ENCODE results near the gene GBA3. TPM values are rescaled to one million over a fixed set of nuclear protein-coding genes. Genes with fewer than 3 reads are reported as not detected.

GBA3 gene
- total and polyA plus RNA-seq, 2 donors (not counting 3 experiments of a cell fraction or from before 2014, with no cell fraction given), result not detected

GRCh38 chr4:22678940-22679854, 13.5 kb upstream of the GBA3 start:
- Histone ChIP-seq H3K4me1 (ENCODE audit: control insufficient read depth, extremely low read depth, insufficient read depth, low read length) (no peaks in the 10 kb centered on the region), H3K4me3 (replicated peaks in 1 of 3; ENCODE audit: insufficient read depth in 1 of 3, low read depth in 1 of 3, low read length in 3 of 3) (no peak overlapping the region), H2AFZ (ENCODE audit: low read depth, low read length) (no peak overlapping the region), H3K27me3 (ENCODE audit: control insufficient read depth in 2 of 2, insufficient read depth in 2 of 2, low read length in 2 of 2) (no peaks in the 10 kb centered on the region), H3K9me1 (replicated peaks; ENCODE audit: control insufficient read depth, extremely low read depth, insufficient read depth, low read length) (no peaks in the 10 kb centered on the region), H4K20me1 (replicated peaks; ENCODE audit: control insufficient read depth, extremely low read depth, insufficient read depth, low read length) (no peaks in the 10 kb centered on the region), H3K36me3 (ENCODE audit: control insufficient read depth in 2 of 2, extremely low read depth in 1 of 2, insufficient read depth in 2 of 2, low read length in 2 of 2) (no peaks in the 10 kb centered on the region), H3K27ac (ENCODE audit: insufficient read depth, low read depth, low read length) (no peak overlapping the region), H3K4me2 (ENCODE audit: insufficient read depth, low read length) (no peak overlapping the region), H3K79me2 (ENCODE audit: control insufficient read depth, insufficient read depth, low read length) (no peaks in the 10 kb centered on the region), H3K9ac (replicated peaks; ENCODE audit: extremely low read depth, insufficient read depth, low read length) (no peak overlapping the region), H3K9me3 (replicated peaks; ENCODE audit: control insufficient read depth, insufficient read depth, low read length) (no peaks in the 10 kb centered on the region)
- FAIRE-seq (no peak), DNase-seq (ENCODE audit: low read depth, low spot score) (no peak)
- dilution Hi-C loops (cut with MboI; ENCODE audit: extremely low pct_ligation_motif_present, low sequenced_read_pairs) (no loop called here), intact Hi-C loops (cut with micrococcal nuclease) (no loop called here)
- CTCF ChIA-PET, result interaction anchor here (1.4 kb wide), 1 partner anchor 9 kb away, joined by 3 read pairs; no protein-coding TSS in a partner anchor
- POLR2A ChIA-PET, result no interaction called here
- TF ChIP-seq POLR2A (IDR thresholded peaks at IDR 0.05; ENCODE audit: low read depth, low read length) (no peak), MAX (IDR thresholded peaks at IDR 0.05; ENCODE audit: insufficient read depth, insufficient read length) (no peak), EZH2 (IDR thresholded peaks at IDR 0.05; ENCODE audit: borderline replicate concordance, low read depth, low read length, severe bottlenecking) (no peak), FOS (IDR thresholded peaks at IDR 0.05; ENCODE audit: borderline replicate concordance, insufficient read depth, low read length) (no peak), GATA2 (IDR thresholded peaks at IDR 0.05; ENCODE audit: insufficient read depth, insufficient read length, low read depth, low read length) (no peak), CTCF (IDR thresholded peaks at IDR 0.05; ENCODE audit: extremely low read depth in 1 of 2, insufficient read depth in 1 of 2, low read depth in 1 of 2, low read length in 2 of 2) (no peak), JUN (IDR thresholded peaks at IDR 0.05; ENCODE audit: borderline replicate concordance, insufficient read depth, insufficient read length, low read depth) (no peak), POLR2AphosphoS5 (IDR thresholded peaks at IDR 0.05; ENCODE audit: insufficient read depth, low read depth, low read length) (no peak), MYC (IDR thresholded peaks at IDR 0.05; ENCODE audit: low read depth, low read length) (no peak)
- BruUV-seq (replicated peaks), result no TSS peak

All from endothelial cell of umbilical vein (primary cell).